Measurements from ENCODE around the gene PTS. TPM values are rescaled to one million over a fixed set of nuclear protein-coding genes. Genes with fewer than 3 reads are reported as not detected.

The PTS gene
- total and polyA plus RNA-seq, 9 of the 15 experiments (the other 6 are each of a cell fraction or from before 2014, with no cell fraction given) = 27.1 to 72.7 (median 41.1) TPM

GRCh38 chr11:112212710-112213109 lies 13.5 kb upstream of the PTS start:
- no peaks in the 10 kb centered on the region for H3K36me3 ChIP-seq (ENCODE audit: control insufficient read depth, insufficient read depth, low read length)
- no peak overlapping the region for H2AFZ ChIP-seq (ENCODE audit: low read depth, low read length)
- peaks cover 0 to 2% of the 10 kb centered on the region in 2 experiments; a peak in 2 of 5 replicates for H3K27me3 ChIP-seq (ENCODE audit: control insufficient read depth in 2 of 2, insufficient read depth in 2 of 2, low read length in 2 of 2)
- no peaks in the 10 kb centered on the region for H3K9me1 ChIP-seq (ENCODE audit: control insufficient read depth, insufficient read depth, low read length)
- CTCF ChIA-PET (ENCODE audit: low intra/inter-chr PET ratio) = no interaction called here
- no TSS peak for BruUV-seq (replicated peaks)
- ATAC-seq = no peak; the same call in 1 of the 3 replicates
- POLR2A ChIA-PET = no interaction called here
- no peak for FAIRE-seq
- in situ Hi-C loops (cut with MboI) (no loop called here), intact Hi-C loops (cut with micrococcal nuclease) (no loop called here)
- TF ChIP-seq BHLHE40 (IDR thresholded peaks at IDR 0.05; ENCODE audit: low read length) = peak; percentile 14; the same call in 1 of the 2 replicates
- no peak for TF ChIP-seq NFYB (IDR thresholded peaks at IDR 0.05; ENCODE audit: extremely low read depth, insufficient read length)
- no peak for TF ChIP-seq SMAD4 (CRISPR knock-in tag; conservative IDR thresholded peaks at IDR 0.05)
- no peak for TF ChIP-seq FOXK1 (CRISPR knock-in tag; IDR thresholded peaks at IDR 0.05; ENCODE audit: borderline replicate concordance)
- no peak for TF ChIP-seq ZBTB26 (CRISPR knock-in tag; IDR thresholded peaks at IDR 0.05)
- TF ChIP-seq ZNF23 (CRISPR knock-in tag; IDR thresholded peaks at IDR 0.05) = no peak
- TF ChIP-seq NKRF (IDR thresholded peaks at IDR 0.05; ENCODE audit: borderline replicate concordance) = no peak
- no peak for TF ChIP-seq E2F6 (IDR thresholded peaks at IDR 0.05; ENCODE audit: borderline replicate concordance in 1 of 2, extremely low read depth in 1 of 2, insufficient read depth in 1 of 2, insufficient read length in 1 of 2, low read depth in 1 of 2, low read length in 1 of 2, poor library complexity in 1 of 2, severe bottlenecking in 1 of 2)
- H3K4me2 ChIP-seq (ENCODE audit: insufficient read depth, low read length) = no peak overlapping the region
- no peaks in the 10 kb centered on the region for H3K9me3 ChIP-seq (replicated peaks; ENCODE audit: control insufficient read depth, insufficient read depth, low read depth, low read length)
- H3K27ac ChIP-seq (ENCODE audit: extremely low read depth, low read depth, low read length) = no peak overlapping the region
- DNase-seq (ENCODE audit: extremely low read depth in 1 of 4, low spot score in 3 of 4) = no peak
- H3K9ac ChIP-seq (ENCODE audit: insufficient read depth in 1 of 2, low read depth in 2 of 2, low read length in 2 of 2) = no peak overlapping the region
- H4K20me1 ChIP-seq (replicated peaks; ENCODE audit: control insufficient read depth, insufficient read depth, low read length) = no peaks in the 10 kb centered on the region
- no peaks in the 10 kb centered on the region for H3K4me1 ChIP-seq (replicated peaks in 1 of 2; ENCODE audit: control insufficient read depth in 2 of 2, insufficient read depth in 2 of 2, low read length in 2 of 2)
- H3K4me3 ChIP-seq = no peak overlapping the region
- no peaks in the 10 kb centered on the region for H3K79me2 ChIP-seq (ENCODE audit: control insufficient read depth, insufficient read depth, low read length)

Data from K562 (cell line).